SH-SY5Y (cell line): ENCODE data around the gene SLC8A1.

Source experiments
- GATA2 ChIP-seq: IDR thresholded peaks from 2 replicates; pipeline ENCODE4 v1.6.1; 2011; ENCODE audit warnings: mild to moderate bottlenecking, low read depth, low read length
- GATA3 ChIP-seq: IDR thresholded peaks from 2 replicates; pipeline ENCODE4 v1.6.1; 2011; ENCODE audit warnings: low read depth, mild to moderate bottlenecking, low read length, moderate library complexity

DNA sequence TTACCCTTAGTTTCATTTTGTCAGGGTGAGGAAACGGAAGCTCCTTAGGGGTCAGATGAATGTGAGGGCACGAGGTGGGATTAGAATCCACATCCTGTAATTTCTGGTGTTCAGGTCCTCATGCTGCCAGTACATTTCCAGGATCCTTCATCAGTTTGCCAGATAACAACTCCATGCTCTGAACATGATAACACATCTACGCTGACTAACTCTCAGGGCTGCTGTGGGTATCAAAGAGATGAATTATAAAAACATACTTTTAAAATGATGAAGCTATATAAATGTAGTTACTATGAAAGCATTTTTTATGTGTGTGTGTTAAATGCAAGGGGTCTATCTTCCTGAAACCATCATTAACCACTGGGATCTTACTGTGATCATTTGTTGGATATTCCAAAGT is 325.9 kb downstream of the SLC8A1 start:
- no peak for TF ChIP-seq GATA2
- TF ChIP-seq GATA3, result no peak
